HG03565 (cell line): ENCODE measurements around the gene MLLT1.

Experiments
- ATAC-seq: cut with Tn5 transposase; IDR thresholded peaks from one replicate; pipeline ENCODE4 v1.9.1; 2021; ENCODE audit warnings: mild to moderate bottlenecking, moderate library complexity; ENCODE audit not compliant: unreplicated experiment

Gene MLLT1

GRCh38 chr19:6223461-6224307 is 56.1 kb downstream of the MLLT1 start:
- ATAC-seq = no peak

GRCh38 chr19:6222884-6223283 is 56.9 kb downstream of the MLLT1 start:
- ATAC-seq = no peak

- no peak for ATAC-seq
Measured at GRCh38 chr19:6221878-6222746, 57.7 kb downstream of the MLLT1 start.

- no peak for ATAC-seq
Measured at GRCh38 chr19:6221220-6221877, 58.4 kb downstream of the MLLT1 start.

DNA sequence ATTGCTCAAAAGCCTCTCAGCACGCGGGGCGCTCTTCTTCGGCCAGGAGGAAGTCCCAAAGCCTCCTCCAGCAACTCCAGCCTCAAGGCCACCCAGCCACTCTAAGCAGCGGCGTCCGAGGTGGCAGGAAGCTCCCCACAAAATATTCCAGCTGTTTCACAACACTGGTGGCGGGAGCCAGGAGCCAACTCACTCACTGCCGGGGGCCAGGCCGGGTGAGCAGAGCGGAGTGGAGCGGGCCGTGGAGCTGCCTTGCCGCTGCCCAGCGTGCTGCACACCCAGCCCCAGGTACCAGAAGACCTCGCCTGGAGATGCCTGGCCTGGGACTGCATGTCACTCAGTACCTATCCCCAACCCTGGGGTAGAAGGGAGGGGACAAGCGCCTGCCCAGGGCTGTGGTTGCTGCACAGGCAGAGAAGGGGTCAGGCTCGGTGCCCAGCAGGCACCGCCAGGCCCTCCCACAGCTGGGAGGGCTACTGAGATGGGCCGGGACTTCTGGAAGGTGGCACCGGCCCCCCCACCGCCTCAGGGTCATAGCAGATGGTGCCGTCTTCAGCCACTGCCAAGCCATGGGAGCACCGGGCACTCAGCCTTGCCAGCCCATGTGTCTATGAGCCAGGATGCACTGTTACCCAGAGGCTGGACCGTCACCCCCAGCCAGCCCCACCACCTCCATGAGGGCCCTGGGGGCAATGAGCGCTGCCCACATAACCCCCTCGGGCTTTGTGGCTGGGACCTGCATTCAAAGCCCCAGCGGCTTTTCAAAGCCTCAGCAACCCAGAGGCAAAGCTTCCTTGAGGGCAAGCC is 59.2 kb downstream of the MLLT1 start:
- ATAC-seq = no peak

GRCh38 chr19:6219586-6220290 is 60.0 kb downstream of the MLLT1 start:
- ATAC-seq = no peak

GRCh38 chr19:6219147-6219525 is 60.6 kb downstream of the MLLT1 start:
- no peak for ATAC-seq

- no peak for ATAC-seq
Measured at GRCh38 chr19:6218491-6219146, 61.2 kb downstream of the MLLT1 start.

DNA sequence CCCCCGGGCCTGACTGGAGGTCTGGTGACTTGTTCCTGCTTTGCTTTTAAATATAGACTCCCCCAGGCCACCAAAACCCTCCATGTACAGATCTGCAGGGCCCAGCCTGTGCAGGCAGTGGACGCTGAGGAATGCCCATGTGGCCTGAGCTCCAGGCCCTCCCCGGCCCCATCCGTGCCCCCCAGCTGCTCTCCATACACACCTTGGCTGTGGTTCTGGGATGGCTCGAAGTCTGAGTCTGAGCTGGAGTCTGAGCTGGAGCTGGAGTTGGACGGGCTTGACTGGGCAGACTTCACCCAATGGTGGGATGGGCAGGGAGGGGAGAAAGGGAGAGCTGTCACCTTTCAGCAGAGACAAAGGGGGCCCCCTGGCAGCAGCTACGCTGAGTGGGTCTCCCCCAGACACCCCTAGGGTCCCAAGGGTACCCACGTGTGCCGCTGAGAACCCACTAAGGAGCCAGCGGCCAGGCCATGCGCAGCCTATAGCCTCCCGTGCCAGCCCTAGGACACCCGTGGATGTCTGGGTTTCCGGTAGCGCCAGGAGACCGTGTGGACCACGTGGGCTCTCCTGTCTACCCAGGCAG is 61.9 kb downstream of the MLLT1 start:
- no peak for ATAC-seq

- ATAC-seq = no peak
Measured at GRCh38 chr19:6216996-6217751, 62.6 kb downstream of the MLLT1 start.

DNA sequence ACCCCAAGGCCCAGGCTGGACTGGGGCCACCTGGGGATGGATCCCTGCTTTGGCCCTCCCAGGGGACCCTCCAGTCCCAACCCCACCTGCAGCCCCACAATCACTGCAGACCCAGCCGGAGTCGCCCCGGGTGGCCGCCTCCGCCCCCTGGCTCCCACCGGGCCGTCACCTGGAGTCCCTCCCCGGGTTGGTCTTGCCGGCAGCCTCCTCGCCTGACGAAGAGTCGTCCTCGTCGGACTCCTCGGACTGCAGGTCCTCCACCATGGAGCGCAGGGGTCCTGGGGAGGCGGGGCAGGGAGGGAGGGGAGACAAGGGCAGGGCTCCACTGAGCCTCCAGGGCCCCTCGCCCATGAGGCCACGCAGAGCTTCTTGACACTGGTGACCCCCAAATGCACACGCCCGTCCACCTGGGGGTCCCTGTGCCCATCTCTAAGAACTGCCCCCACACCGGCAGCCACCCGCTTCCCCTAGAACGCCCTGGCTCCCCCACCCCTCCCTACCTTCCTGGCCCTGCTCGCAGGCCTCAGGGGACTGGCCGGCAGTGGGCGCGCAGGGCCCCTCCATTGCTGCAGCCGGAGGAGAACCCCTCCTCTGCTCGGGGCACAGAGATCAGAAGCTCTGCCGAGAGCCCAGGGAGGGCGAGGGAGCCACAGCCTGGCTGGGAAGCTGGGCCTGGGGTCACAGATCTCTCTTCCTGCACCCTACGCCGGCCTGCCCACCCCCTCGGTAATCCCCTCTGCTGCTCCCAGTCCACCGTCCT is 63.4 kb downstream of the MLLT1 start:
- no peak for ATAC-seq

GRCh38 chr19:6215701-6216235 is 64.0 kb downstream of the MLLT1 start:
- ATAC-seq = no peak

- no peak for ATAC-seq
Measured at GRCh38 chr19:6214881-6215541, 64.8 kb downstream of the MLLT1 start.

DNA sequence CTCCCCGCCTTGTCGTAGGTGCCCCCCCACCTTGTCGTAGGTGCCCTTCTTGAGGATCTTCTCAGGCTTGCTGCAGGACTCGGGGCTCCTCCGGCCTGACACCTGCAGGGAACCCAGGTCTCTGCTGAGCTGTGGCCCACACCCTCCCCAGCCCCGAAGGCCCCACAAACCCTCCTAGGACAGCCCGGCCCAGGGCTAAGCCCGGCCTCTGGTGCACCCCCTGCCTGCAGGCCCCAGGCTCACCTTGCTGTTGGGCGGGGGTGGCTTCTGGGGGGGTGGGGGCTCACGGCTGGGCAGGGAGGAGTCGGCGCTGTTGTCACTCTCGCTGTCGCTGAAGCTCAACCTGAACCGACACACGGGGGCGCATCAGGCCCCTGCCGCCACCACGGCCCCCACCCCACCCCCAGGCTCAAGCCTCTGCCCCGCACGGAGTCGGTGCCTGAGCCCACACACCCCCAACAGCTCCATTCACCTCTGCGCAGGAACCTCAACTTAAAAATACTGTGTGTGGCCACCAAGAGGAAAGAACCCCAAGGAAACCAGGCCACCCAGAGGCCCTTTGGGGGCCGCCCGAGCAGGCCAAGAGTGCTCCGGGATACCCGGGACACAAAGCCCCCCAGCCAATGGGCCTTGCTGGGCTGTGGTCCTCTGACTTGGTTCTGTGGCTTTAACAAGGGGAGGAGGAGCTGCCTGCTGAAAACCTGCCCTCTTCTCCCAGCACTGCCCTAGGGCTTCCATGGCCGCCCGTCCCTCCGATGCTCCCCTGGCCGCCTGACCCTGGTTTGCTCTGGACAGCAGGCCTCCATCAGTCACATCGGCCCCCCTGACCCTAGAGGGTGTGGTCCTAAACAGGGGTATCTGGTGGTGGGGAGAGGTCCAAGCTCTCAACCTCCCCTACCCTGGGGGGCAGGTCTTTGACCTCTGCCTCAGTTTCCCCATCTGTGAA is 65.8 kb downstream of the MLLT1 start:
- ATAC-seq = no peak

GRCh38 chr19:6213266-6213595 is 66.5 kb downstream of the MLLT1 start:
- no peak for ATAC-seq
